HG03280 (cell line): Measurements from ENCODE around the gene SGSM1.

ENCODE experiments used
- ATAC-seq: cut with Tn5 transposase; IDR thresholded peaks from one replicate; pipeline ENCODE4 v1.9.1; 2021; ENCODE audit warnings: mild to moderate bottlenecking, moderate library complexity; ENCODE audit not compliant: unreplicated experiment

SGSM1 gene

GRCh38 chr22:24803064-24803542 is 2.9 kb upstream of the SGSM1 start:
- no peak for ATAC-seq

GRCh38 chr22:24806663-24807001 is 621 bp downstream of the SGSM1 start:
- ATAC-seq = no peak

- ATAC-seq = no peak
These were observed 1.4 kb downstream of the SGSM1 start for GRCh38 chr22:24807284-24807950.

- no peak for ATAC-seq
These were observed 3.3 kb downstream of the SGSM1 start for GRCh38 chr22:24809331-24809730.

GRCh38 chr22:24810043-24810749 is 4.2 kb downstream of the SGSM1 start:
- no peak for ATAC-seq

GRCh38 chr22:24812950-24813775 is 7.2 kb downstream of the SGSM1 start:
- ATAC-seq = no peak

GRCh38 chr22:24813861-24814770 is 8.1 kb downstream of the SGSM1 start:
- ATAC-seq = no peak

- no peak for ATAC-seq
These were observed 10.8 kb downstream of the SGSM1 start for GRCh38 chr22:24816806-24817205.

GRCh38 chr22:24819487-24819886 is 13.5 kb downstream of the SGSM1 start:
- ATAC-seq = no peak

GRCh38 chr22:24819911-24820461 is 14.0 kb downstream of the SGSM1 start:
- no peak for ATAC-seq

- ATAC-seq = no peak
These were observed 16.5 kb downstream of the SGSM1 start for GRCh38 chr22:24822471-24822870.

GRCh38 chr22:24823787-24824186 is 17.8 kb downstream of the SGSM1 start:
- ATAC-seq = no peak

- ATAC-seq = no peak
These were observed 18.2 kb downstream of the SGSM1 start for GRCh38 chr22:24824250-24824649.

- no peak for ATAC-seq
These were observed 18.9 kb downstream of the SGSM1 start for GRCh38 chr22:24824915-24825314.

GRCh38 chr22:24826710-24827285 is 20.8 kb downstream of the SGSM1 start:
- ATAC-seq = no peak

GRCh38 chr22:24827296-24827695 is 21.3 kb downstream of the SGSM1 start:
- no peak for ATAC-seq

GRCh38 chr22:24830205-24830979 is 24.4 kb downstream of the SGSM1 start:
- no peak for ATAC-seq

GRCh38 chr22:24831687-24832086 is 25.7 kb downstream of the SGSM1 start:
- no peak for ATAC-seq

GRCh38 chr22:24833881-24834495 is 28.0 kb downstream of the SGSM1 start:
- ATAC-seq = no peak
